Uterus (tissue), 2 donors: ENCODE data around the gene EML6.

Source experiments
- POLR2A ChIP-seq, 2 donors: fragments of 450-650 bp; IDR thresholded peaks; one replicate each; pipeline ENCODE4 v1.6.1; 2016; ENCODE audit warnings: antibody characterized with exemption in 2 of 2, mild to moderate bottlenecking in 1 of 2, moderate library complexity in 1 of 2
- TF ChIP-seq, protein P1 (sequence below), 4 experiments: fragments of 200-600 bp in 2 of 4; fragments of 450-650 bp in 2 of 4; sonication (generic) in 2 of 4; IDR thresholded peaks; one replicate each; pipeline ENCODE4 v1.5.1; 2016 to 2019; ENCODE audit warnings: antibody characterized with exemption in 4 of 4, mild to moderate bottlenecking in 2 of 4, moderate library complexity in 1 of 4

DNA sequence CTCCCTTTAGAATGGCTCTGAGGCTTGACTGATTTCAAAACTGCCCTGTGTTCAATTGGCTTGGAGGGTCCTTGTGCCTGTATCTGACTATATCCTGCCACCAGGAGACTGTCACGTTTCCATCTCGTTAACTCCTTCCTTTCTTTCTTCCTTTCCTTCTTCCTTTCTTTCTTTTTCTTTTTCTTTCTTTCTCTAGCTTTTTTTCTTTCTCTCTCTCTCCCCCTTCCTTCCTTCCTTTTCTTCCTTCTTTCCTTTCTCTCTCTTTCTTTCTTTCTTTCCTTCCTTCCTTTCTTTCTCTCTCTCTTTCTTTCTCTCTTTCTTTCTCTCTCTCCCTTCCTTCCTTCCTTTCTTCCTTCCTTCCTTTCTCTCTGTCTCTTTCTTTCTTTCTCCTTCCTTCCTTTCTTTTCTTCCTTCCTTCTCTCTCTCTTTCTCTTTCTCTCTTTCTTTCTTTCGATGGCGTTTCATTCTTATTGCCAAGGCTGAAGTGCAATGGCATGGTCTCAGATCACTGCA lies 38.1 kb upstream of the EML6 start:
- TF ChIP-seq, protein P1, sequence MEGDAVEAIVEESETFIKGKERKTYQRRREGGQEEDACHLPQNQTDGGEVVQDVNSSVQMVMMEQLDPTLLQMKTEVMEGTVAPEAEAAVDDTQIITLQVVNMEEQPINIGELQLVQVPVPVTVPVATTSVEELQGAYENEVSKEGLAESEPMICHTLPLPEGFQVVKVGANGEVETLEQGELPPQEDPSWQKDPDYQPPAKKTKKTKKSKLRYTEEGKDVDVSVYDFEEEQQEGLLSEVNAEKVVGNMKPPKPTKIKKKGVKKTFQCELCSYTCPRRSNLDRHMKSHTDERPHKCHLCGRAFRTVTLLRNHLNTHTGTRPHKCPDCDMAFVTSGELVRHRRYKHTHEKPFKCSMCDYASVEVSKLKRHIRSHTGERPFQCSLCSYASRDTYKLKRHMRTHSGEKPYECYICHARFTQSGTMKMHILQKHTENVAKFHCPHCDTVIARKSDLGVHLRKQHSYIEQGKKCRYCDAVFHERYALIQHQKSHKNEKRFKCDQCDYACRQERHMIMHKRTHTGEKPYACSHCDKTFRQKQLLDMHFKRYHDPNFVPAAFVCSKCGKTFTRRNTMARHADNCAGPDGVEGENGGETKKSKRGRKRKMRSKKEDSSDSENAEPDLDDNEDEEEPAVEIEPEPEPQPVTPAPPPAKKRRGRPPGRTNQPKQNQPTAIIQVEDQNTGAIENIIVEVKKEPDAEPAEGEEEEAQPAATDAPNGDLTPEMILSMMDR (IDR thresholded peaks at IDR 0.05): no peak
- TF ChIP-seq POLR2A (IDR thresholded peaks at IDR 0.05): no peak
